ENCODE data around the gene ATP6V0D1. TPM values are rescaled to one million over a fixed set of nuclear protein-coding genes. Genes with fewer than 3 reads are reported as not detected.

Gene ATP6V0D1
- total and polyA plus RNA-seq, 2 of the 4 experiments (the other 2 are of a cell fraction) = 112 to 124 TPM

DNA sequence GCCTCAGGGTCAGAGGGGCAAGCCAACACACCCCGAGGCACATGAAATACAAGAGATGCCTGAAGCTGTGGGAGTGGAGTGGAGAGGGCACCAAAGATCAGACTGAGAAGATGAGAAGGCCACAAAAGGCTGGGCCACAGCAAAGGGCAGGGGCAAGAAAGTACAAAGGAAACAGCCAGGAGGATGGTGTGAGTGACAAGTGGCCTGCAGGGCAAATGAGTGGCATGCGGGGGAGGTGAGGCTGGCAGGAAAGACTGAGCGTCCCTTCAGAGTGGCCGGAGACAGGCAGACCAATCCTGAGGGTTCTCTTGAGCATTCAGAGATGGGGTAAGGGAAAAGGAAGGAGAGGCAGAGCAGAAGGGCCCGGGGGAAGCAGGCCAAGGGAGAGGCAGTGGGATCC is 26.9 kb downstream of the ATP6V0D1 start:
- intact Hi-C loops (cut with micrococcal nuclease) = no loop called here
- WGBS, 2 experiments (ENCODE audit: extremely low coverage in 2 of 2, insufficient read length in 1 of 2) = 66% methylated on average over 4 of the region's 5 CpGs; no CpG with 5 or more reads in 1 of the 2 experiments

More for the DNA sequence above, 26.9 kb downstream of the ATP6V0D1 start:
- H3K79me1 ChIP-seq (ENCODE audit: low read depth in 1 of 2, low read length in 2 of 2) = peaks cover 11 to 55% of the 10 kb centered on the region in 2 experiments
- no peak overlapping the region for H3K18ac ChIP-seq (ENCODE audit: low read depth, low read length)
- no peak for ATAC-seq (ENCODE audit: low read depth)
- dilution Hi-C loops (cut with HindIII; ENCODE audit: low sequenced_read_pairs, unreplicated experiment) = no loop called here
- no peak overlapping the region for H3K9ac ChIP-seq (ENCODE audit: low read depth, low read length)
- peaks cover 20% of the 10 kb centered on the region for H3K36me3 ChIP-seq (ENCODE audit: control insufficient read depth, insufficient read depth, low read length)
- H3K14ac ChIP-seq (replicated peaks; ENCODE audit: low read depth, low read length) = no peak overlapping the region
- H3K4me3 ChIP-seq (ENCODE audit: insufficient read depth, low read depth, low read length) = no peak overlapping the region
- no peak overlapping the region for H4K8ac ChIP-seq (ENCODE audit: low read depth in 2 of 2, low read length in 2 of 2)
- no peak for DNase-seq
- no TSS peak for BruUV-seq (replicated peaks)
- no peak overlapping the region for H2BK5ac ChIP-seq (ENCODE audit: low read depth, low read length, poor library complexity, severe bottlenecking)
- H4K5ac ChIP-seq (ENCODE audit: low read depth, low read length) = no peak overlapping the region
- no peak overlapping the region for H2AK9ac ChIP-seq (replicated peaks; ENCODE audit: low read depth, low read length, poor library complexity)
- H2AK5ac ChIP-seq (ENCODE audit: low read depth, low read length) = no peak overlapping the region
- CTCF ChIA-PET = no interaction called here
- H2BK15ac ChIP-seq (ENCODE audit: low read depth, low read length) = no peak overlapping the region
- peaks cover 8% of the 10 kb centered on the region; the same call in 1 of the 2 replicates for H3K9me1 ChIP-seq (ENCODE audit: insufficient read depth, low read length)
- TF ChIP-seq NFE2L2 (IDR thresholded peaks at IDR 0.05; ENCODE audit: low read depth, low read length) = no peak
- TF ChIP-seq USF2 (IDR thresholded peaks at IDR 0.05; ENCODE audit: low read depth, low read length) = no peak
- TF ChIP-seq, protein P1, sequence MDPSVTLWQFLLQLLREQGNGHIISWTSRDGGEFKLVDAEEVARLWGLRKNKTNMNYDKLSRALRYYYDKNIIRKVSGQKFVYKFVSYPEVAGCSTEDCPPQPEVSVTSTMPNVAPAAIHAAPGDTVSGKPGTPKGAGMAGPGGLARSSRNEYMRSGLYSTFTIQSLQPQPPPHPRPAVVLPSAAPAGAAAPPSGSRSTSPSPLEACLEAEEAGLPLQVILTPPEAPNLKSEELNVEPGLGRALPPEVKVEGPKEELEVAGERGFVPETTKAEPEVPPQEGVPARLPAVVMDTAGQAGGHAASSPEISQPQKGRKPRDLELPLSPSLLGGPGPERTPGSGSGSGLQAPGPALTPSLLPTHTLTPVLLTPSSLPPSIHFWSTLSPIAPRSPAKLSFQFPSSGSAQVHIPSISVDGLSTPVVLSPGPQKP (IDR thresholded peaks at IDR 0.05; ENCODE audit: borderline replicate concordance, low read depth, low read length) = no peak
- TF ChIP-seq MXI1 (IDR thresholded peaks at IDR 0.05; ENCODE audit: borderline replicate concordance, low read depth, low read length) = no peak
- no peak for TF ChIP-seq BHLHE40 (IDR thresholded peaks at IDR 0.05; ENCODE audit: low read depth, low read length)
- no peak for TF ChIP-seq SMC3 (IDR thresholded peaks at IDR 0.05; ENCODE audit: low read depth, low read length)
- no peak for TF ChIP-seq CEBPB (IDR thresholded peaks at IDR 0.05; ENCODE audit: low read depth, low read length)
- H3K9me3 ChIP-seq (ENCODE audit: control insufficient read depth, insufficient read depth, low read length) = no peaks in the 10 kb centered on the region
- in situ Hi-C loops (cut with MboI; ENCODE audit: low sequenced_read_pairs) = loop anchor here (10.0 kb wide), 2 partner anchors 199 to 489 kb away; partner anchors contain the start of gene CES3
- no peak overlapping the region for H3K23ac ChIP-seq (ENCODE audit: low read depth, low read length)
- no peak overlapping the region for H2AFZ ChIP-seq (replicated peaks; ENCODE audit: low read length, poor library complexity)
- peaks cover 70% of the 10 kb centered on the region for H4K20me1 ChIP-seq (ENCODE audit: insufficient read depth, low read length)
- no peak overlapping the region for H4K91ac ChIP-seq (ENCODE audit: insufficient read depth, low read depth, low read length)
- no peak overlapping the region for H3K4me2 ChIP-seq (ENCODE audit: low read depth, low read length)
- no peak overlapping the region for H2BK20ac ChIP-seq (ENCODE audit: low read depth, low read length)
- H3K4me1 ChIP-seq (ENCODE audit: control insufficient read depth, insufficient read depth, low read length) = peaks cover 28% of the 10 kb centered on the region
- no peak overlapping the region for H3K56ac ChIP-seq (ENCODE audit: extremely low read depth, insufficient read depth, low read length)
- no peak overlapping the region for H3K27ac ChIP-seq (ENCODE audit: insufficient read depth, low read length)
- POLR2A ChIA-PET (ENCODE audit: unreplicated experiment) = interaction anchor here (0.6 kb wide), 1 partner anchor 205 kb away, joined by 3 read pairs; the partner anchor contains the start of gene SLC9A5
- H3K4ac ChIP-seq (ENCODE audit: low read depth, low read length) = no peak overlapping the region
- H2BK120ac ChIP-seq (ENCODE audit: low read depth, low read length) = no peak overlapping the region
- no peaks in the 10 kb centered on the region for H3K27me3 ChIP-seq (ENCODE audit: control insufficient read depth, insufficient read depth, low read length)
